ENCODE results near the gene NLRP2B. TPM values are rescaled to one million over a fixed set of nuclear protein-coding genes. Genes with fewer than 3 reads are reported as not detected.
"Not testable (repeated sequence)": the region's sequence is repeated elsewhere in the genome, so short reads cannot be mapped to it uniquely, and the experiment has no call there.

Gene NLRP2B
- total RNA-seq (2022) = not detected in 2 replicates
- Bru-seq, nascent RNA = not detected
- BruChase-seq, experiment 1, labeled RNA remaining after a 2-hour chase = not detected
- not detected for BruChase-seq, experiment 2, labeled RNA remaining after a 6-hour chase
- long read RNA-seq = 0 reads

GRCh38 chrX:57680160-57680559 is at the start of gene NLRP2B:
TSS of gene NLRP2B (minus strand) at chrX:57680260.
- no peak for DNase-seq
- Mint-ChIP-seq H3K36me3 (ENCODE audit: insufficient read depth, unreplicated experiment) (no peaks in the 10 kb centered on the region), H3K27me3 (ENCODE audit: insufficient read depth, unreplicated experiment) (no peaks in the 10 kb centered on the region), H3K4me3 (ENCODE audit: unreplicated experiment) (no peak within 1 kb of the TSS), H3K9me3 (ENCODE audit: unreplicated experiment) (peaks cover 2% of the 10 kb centered on the region), H3K27ac (ENCODE audit: unreplicated experiment) (no peak within 1 kb of the TSS), H3K4me1 (ENCODE audit: low read depth, unreplicated experiment) (no peaks in the 10 kb centered on the region)
- intact Hi-C loops (cut with micrococcal nuclease; ENCODE audit: unreplicated experiment) = no loop called here
- no peaks in the 10 kb centered on the region for H3K36me3 ChIP-seq (ENCODE audit: control insufficient read depth, insufficient read depth, low read length)
- no TSS peak for BruUV-seq (replicated peaks)
- no peaks in the 10 kb centered on the region for H3K27me3 ChIP-seq (replicated peaks; ENCODE audit: control insufficient read depth, insufficient read depth, low read length)
- H3K4me1 ChIP-seq = no peaks in the 10 kb centered on the region
- CTCF ChIA-PET = no interaction called here
- H3K9me3 ChIP-seq = no peaks in the 10 kb centered on the region
- no peak within 1 kb of the TSS for H3K4me3 ChIP-seq (ENCODE audit: low read depth, low read length)
- POLR2A ChIA-PET = no interaction called here
- no peak for TF ChIP-seq CTCF (IDR thresholded peaks at IDR 0.05; ENCODE audit: insufficient read depth in 1 of 2, low read depth in 1 of 2, low read length in 1 of 2, severe bottlenecking in 1 of 2, unreplicated experiment in 1 of 2)

GRCh38 chrX:57725995-57726394 is 45.9 kb upstream of the NLRP2B start:
- intact Hi-C loops (cut with micrococcal nuclease; ENCODE audit: unreplicated experiment); CTCF ChIA-PET; H3K4me3 Mint-ChIP-seq (ENCODE audit: unreplicated experiment); H3K27me3 Mint-ChIP-seq (ENCODE audit: insufficient read depth, unreplicated experiment); DNase-seq; H3K4me3 ChIP-seq (ENCODE audit: low read depth, low read length); H3K27me3 ChIP-seq (replicated peaks; ENCODE audit: control insufficient read depth, insufficient read depth, low read length); H3K36me3 Mint-ChIP-seq (ENCODE audit: insufficient read depth, unreplicated experiment); BruUV-seq (replicated peaks); H3K9me3 Mint-ChIP-seq (ENCODE audit: unreplicated experiment); POLR2A ChIA-PET; H3K4me1 ChIP-seq; H3K27ac Mint-ChIP-seq (ENCODE audit: unreplicated experiment); H3K36me3 ChIP-seq (ENCODE audit: control insufficient read depth, insufficient read depth, low read length); H3K9me3 ChIP-seq; H3K4me1 Mint-ChIP-seq (ENCODE audit: low read depth, unreplicated experiment): not testable (repeated sequence)

- Histone ChIP-seq H3K36me3 (ENCODE audit: control insufficient read depth, insufficient read depth, low read length) (no peaks in the 10 kb centered on the region), H3K9me3 (no peaks in the 10 kb centered on the region), H3K4me1 (no peaks in the 10 kb centered on the region), H3K4me3 (ENCODE audit: low read depth, low read length) (no peak overlapping the region), H3K27me3 (replicated peaks; ENCODE audit: control insufficient read depth, insufficient read depth, low read length) (no peaks in the 10 kb centered on the region)
- CTCF ChIA-PET = no interaction called here
- H3K36me3 Mint-ChIP-seq (ENCODE audit: insufficient read depth, unreplicated experiment) = no peaks in the 10 kb centered on the region
- no peaks in the 10 kb centered on the region for H3K4me1 Mint-ChIP-seq (ENCODE audit: low read depth, unreplicated experiment)
- intact Hi-C loops (cut with micrococcal nuclease; ENCODE audit: unreplicated experiment) = no loop called here
- no peak for TF ChIP-seq CTCF (IDR thresholded peaks at IDR 0.05; ENCODE audit: insufficient read depth in 1 of 2, low read depth in 1 of 2, low read length in 1 of 2, severe bottlenecking in 1 of 2, unreplicated experiment in 1 of 2)
- H3K27ac Mint-ChIP-seq (ENCODE audit: unreplicated experiment) = no peak overlapping the region
- POLR2A ChIA-PET = interaction anchor here (0.6 kb wide), 1 partner anchor 88 kb away, joined by 3 read pairs; no protein-coding TSS in a partner anchor
- no peak overlapping the region for H3K4me3 Mint-ChIP-seq (ENCODE audit: unreplicated experiment)
- H3K9me3 Mint-ChIP-seq (ENCODE audit: unreplicated experiment) = peaks cover 9% of the 10 kb centered on the region
- no peak for DNase-seq
- BruUV-seq (replicated peaks) = no TSS peak
- H3K27me3 Mint-ChIP-seq (ENCODE audit: insufficient read depth, unreplicated experiment) = no peaks in the 10 kb centered on the region
Observed at GRCh38 chrX:57681341-57681740, 1.3 kb upstream of the NLRP2B start.

Data from Caco-2 (cell line).